NCI-H2227 treated with DMSO at 0.1 percent for 48 hours (cell line): ENCODE data around the gene TNFRSF25.

Experiments
- DNase-seq: peaks from one replicate; lab custom pipeline; 2025; lab: John Stamatoyannopoulos, UW

Gene TNFRSF25

GRCh38 chr1:6487804-6488484, 22.0 kb upstream of the TNFRSF25 start:
- DNase-seq: no peak

- DNase-seq: peak; percentile 76
Observed at GRCh38 chr1:6486433-6487011, 20.5 kb upstream of the TNFRSF25 start.

GRCh38 chr1:6485168-6486101, 19.5 kb upstream of the TNFRSF25 start:
- DNase-seq: no peak

- no peak for DNase-seq
Observed at GRCh38 chr1:6484826-6485167, 18.8 kb upstream of the TNFRSF25 start.

GRCh38 chr1:6483761-6484117, 17.8 kb upstream of the TNFRSF25 start:
- no peak for DNase-seq

- no peak for DNase-seq
Observed at GRCh38 chr1:6483017-6483760, 17.2 kb upstream of the TNFRSF25 start.

- no peak for DNase-seq
Observed at GRCh38 chr1:6481820-6482219, 15.8 kb upstream of the TNFRSF25 start.

- DNase-seq: no peak
Observed at GRCh38 chr1:6477039-6477820, 11.3 kb upstream of the TNFRSF25 start.

- DNase-seq: no peak
Observed at GRCh38 chr1:6476483-6476882, 10.5 kb upstream of the TNFRSF25 start.

- DNase-seq: no peak
Observed at GRCh38 chr1:6475381-6476133, 9.6 kb upstream of the TNFRSF25 start.

GRCh38 chr1:6474815-6475282, 8.9 kb upstream of the TNFRSF25 start:
- no peak for DNase-seq

GRCh38 chr1:6473974-6474814, 8.2 kb upstream of the TNFRSF25 start:
- no peak for DNase-seq

- DNase-seq: no peak
Observed at GRCh38 chr1:6473156-6473555, 7.2 kb upstream of the TNFRSF25 start.

GRCh38 chr1:6472391-6472790, 6.4 kb upstream of the TNFRSF25 start:
- no peak for DNase-seq

- DNase-seq: no peak
Observed at GRCh38 chr1:6471970-6472368, 6.0 kb upstream of the TNFRSF25 start.

GRCh38 chr1:6471086-6471969, 5.4 kb upstream of the TNFRSF25 start:
- no peak for DNase-seq

- no peak for DNase-seq
Observed at GRCh38 chr1:6470132-6471085, 4.4 kb upstream of the TNFRSF25 start.
